CD4-positive, alpha-beta T cell treated with Interferon alpha-2 for 1 hour (primary cell): ENCODE measurements around the gene ZNF772.
"Not testable (repeated sequence)": the region's sequence is repeated elsewhere in the genome, so short reads cannot be mapped to it uniquely, and the experiment has no call there.

Experiments
- DNase-seq, 2 donors: peaks; one replicate each; pipeline ENCODE4 v3.0.0-alpha.2; 2020 to 2022

Gene ZNF772

DNA sequence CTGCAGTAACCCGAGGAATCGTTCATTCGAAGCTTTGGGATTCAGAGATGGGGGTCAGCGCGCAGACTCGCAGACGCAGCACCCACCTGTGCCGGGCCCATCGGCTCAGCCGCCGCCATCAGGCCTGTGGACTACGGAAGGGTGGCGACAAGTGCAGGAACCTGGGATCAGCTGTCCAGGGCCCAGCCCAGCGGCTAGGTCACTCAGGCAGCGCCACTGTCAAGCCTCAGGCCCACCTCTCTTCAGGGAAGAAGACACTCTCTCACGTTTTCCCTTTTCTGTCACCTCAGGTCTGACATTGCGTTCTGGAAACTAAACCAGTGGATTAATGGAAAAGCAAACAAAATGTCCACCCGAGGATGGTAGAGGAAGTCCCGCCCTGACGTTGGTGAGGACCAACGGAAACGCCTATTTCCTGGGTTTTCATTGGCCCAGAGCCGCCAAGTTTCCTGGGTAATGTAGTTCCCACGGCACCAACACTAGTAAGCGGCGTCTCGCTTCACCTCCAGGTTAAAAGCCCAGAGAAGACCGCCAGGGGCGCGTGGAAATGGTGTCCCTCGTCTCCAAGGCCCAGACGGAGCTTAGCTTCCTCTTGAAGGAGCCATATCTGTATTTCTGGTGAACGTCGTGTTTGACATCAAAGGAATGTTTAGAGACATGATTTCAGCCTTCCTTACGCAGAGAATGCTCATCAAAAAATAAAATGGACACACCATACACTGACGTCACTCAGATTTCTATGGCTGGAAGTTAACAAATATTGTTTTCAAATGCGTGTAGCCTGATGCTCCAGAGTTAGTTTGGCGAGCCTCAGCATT is at the start of gene ZNF772:
Gene ZNF772 (minus strand): TSS at position 376 of the 818 bp plus-strand sequence. CDS start 257 bp downstream, at position 119.
- DNase-seq = peak; percentile 92 to 93

DNA sequence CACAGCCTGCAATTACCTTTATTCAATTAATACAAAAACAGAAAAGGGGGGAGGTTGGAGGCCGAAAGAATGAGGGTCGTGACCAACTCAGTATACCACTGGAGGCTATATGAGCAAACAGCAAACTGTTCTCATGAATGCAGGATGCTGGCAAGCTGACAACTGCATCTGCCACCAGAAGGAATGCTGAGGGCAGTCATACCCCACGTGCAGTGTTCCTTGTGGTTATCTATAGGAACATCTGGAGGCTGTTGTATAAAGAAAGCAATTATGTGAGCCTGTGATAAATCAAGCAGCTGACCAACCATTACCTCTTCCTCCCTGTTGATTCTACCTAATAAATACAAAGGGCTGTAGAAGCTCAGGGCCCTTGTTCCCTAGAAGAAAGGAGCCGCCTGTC is 40.7 kb upstream of the ZNF772 start:
- not testable (repeated sequence) for DNase-seq

DNA sequence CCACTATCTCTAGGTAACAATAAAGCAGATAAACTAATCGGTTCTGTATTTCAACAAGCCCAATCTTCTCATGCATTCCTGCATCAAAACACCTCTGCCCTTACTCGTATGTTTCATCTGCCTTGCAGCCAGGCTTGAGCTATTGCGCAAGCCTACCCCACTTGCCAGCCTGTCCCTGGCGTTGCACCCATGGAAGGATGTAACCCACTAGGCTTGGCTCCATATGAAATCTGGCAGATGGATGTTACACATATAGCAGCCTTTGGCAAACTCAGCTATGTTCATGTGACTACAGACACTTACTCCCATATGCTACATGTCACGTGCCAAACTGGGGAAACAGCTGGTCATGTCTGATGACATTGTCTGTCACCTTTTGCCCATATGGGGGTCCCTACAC is 37.9 kb upstream of the ZNF772 start:
- DNase-seq = no peak

DNA sequence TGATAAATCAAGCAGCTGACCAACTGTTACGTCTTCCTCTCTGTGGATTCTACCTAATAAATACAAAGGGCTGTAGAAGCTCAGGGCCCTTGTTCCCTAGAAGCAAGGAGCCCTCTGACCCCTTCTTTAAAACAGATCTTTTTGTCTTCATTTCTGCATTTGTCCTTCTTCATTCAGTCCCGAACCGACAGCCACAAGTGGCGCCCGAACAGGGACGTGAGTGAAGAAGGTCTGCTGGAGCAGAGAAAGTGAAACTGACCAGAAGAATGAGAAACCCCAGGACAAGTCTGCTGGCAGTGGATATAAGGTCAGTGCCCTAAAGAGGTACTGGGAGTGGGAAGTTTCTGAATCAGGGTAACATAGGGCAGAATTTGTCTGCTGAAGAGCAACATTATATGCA is 35.5 kb upstream of the ZNF772 start:
- DNase-seq = peak in 1 of 2 donors; percentile 10

DNA sequence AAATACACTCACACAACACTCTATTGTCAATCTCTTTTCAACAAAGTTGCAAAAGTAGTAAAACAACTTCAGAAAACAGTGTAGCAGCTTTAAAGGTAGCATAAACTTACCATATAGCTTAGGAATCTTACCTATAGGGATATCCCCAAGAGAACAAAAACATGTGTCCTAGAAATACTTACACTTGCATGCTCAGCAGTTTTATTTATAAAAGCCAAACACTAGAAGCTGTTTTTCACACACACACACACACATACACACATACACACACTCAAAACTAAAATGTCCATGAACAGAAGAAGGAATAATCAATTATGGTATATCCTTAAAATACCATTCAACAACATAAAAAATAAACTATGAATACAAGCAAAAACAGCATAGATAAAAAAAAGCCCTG is 34.1 kb upstream of the ZNF772 start:
- DNase-seq = no peak

DNA sequence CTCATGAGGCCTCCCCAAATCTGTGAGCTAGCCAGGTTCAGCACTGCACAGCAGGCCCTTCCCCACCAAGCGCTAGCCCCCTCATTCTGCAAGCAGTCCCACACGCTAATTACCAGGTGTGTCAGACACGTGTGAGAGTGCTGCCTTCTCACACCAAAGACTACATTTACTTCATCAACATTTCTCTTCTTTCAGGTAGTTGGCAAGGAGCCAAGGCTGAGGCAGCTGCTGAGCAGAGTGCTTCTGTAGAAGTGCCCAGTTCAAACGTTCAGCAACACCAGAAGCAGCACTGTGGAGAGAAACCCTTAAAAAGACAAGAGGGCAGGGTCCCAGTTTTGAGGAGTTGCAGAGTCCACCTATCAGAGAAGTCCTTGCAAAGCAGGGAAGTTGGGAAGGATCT is 28.8 kb upstream of the ZNF772 start:
- DNase-seq = no peak

DNA sequence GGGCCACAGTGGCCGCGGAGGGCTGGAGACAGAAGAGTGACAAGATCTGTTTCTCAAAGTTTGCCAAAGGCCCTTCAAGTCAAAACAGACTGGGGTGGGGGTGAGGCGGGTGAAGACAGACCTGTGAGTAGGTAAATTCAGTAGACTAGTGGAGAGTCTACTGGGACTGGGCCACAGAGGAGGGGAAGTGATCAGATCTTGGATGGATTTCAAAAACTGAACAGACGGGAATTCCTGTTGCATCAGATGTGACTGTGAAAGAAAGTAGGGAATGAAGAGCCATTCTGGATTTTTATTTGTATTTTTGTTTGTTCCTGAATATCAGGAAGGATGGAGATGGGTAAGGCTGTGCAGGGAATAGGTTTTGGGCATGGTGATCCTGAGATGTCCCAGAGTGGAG is 23.0 kb upstream of the ZNF772 start:
- not testable (repeated sequence) for DNase-seq

DNA sequence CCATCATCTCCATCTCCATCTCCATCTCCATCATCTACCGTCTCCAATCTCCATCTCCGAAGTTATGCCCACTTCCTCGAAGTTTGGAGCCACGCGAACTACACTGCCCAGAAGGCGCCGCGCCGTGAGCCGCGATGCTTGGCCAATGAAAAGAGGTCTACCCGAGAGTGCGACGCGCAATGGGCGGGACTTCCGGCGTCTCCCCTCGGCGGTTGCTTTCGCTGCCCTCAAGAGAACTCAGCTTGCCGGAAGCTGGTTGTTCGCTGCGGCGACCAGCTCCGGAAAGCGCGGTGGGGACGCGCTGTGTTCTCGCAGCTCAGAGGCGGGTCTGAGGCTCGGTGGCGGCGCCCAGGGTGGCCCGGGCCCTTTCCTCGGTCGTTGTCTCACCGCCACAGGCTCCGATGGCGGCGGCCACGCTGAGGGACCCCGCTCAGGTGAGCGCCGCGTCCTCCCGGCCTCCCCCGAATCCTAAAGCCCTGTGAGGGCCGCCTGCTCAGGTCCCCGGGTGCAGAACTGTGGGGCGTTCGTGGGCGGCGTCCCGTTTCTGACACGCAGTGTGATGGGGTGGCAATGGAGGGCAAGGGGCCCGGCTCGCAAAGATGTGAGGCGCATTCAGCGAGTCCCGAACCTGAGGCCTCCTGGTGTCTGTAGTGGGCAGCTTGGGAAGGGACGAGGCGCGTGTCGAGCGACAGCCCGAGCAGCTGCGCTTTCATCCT is 22.5 kb upstream of the ZNF772 start, which contains the start of gene ZNF773:
Gene ZNF773 (plus strand): TSS at position 259 of the 716 bp plus-strand sequence. CDS start 143 bp downstream, at position 402.
- peak; percentile 96 to 97 for DNase-seq

DNA sequence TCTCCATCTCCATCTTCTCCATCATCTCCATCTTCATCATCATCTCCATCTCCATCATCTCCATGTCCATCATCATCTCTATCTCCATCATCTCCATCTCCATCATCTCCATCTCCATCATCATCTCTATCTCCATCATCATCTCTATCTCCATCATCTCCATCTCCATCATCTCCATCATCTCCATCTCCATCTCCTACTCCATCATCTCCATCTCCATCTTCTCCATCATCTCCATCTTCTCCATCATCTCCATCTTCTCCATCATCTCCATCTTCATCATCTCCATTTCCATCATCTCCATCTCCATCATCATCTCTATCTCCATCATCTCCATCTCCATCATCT is 21.9 kb upstream of the ZNF772 start:
- not testable (repeated sequence) for DNase-seq

DNA sequence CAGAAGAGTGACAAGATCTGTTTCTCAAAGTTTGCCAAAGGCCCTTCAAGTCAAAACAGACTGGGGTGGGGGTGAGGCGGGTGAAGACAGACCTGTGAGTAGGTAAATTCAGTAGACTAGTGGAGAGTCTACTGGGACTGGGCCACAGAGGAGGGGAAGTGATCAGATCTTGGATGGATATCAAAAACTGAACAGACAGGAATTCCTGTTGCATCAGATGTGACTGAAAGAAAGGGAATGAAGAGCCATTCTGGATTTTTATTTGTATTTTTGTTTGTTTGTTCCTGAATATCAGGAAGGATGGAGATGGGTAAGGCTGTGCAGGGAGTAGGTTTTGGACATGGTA is 10.9 kb upstream of the ZNF772 start:
- DNase-seq = not testable (repeated sequence)

DNA sequence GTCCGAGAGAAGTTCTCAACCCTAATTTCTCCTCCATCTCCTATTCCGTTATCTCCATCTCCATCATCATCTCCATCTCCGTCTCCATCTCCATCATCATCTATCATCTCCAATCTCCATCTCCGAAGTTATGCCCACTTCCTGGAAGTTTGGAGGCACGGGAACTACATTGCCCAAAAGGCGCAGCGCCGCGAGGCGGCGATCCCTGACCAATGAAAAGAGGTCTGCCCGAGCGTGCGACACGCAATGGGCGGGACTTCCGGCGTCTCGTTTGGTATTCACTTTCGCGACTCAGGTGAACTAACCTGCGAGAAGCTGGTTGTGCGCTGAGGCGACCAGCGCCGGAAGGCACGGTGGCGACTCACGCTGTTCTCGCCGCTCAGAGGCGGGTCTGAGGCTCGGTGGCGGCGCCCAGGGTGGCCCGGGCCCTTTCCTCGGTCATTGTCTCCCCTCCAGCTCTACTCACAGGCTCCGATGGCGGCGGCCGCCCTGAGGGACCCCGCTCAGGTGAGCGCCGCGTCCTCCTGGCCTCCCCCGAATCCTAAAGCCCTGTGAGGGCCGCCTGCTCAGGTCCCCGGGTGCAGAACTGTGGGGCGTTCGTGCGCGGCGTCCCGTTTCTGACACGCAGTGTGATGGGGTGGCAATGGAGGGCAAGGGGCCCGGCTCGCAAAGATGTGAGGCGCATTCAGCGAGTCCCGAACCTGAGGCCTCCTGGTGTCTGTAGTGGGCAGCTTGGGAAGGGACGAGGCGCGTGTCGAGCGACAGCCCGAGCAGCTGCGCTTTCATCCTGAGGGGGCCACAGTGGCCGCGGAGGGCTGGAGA is 10.3 kb upstream of the ZNF772 start, which contains the start of gene ZNF419:
Gene ZNF419 (plus strand): TSS at position 274 of the 822 bp plus-strand sequence. CDS start 201 bp downstream, at position 475.
- peak; percentile 93 to 96 for DNase-seq

DNA sequence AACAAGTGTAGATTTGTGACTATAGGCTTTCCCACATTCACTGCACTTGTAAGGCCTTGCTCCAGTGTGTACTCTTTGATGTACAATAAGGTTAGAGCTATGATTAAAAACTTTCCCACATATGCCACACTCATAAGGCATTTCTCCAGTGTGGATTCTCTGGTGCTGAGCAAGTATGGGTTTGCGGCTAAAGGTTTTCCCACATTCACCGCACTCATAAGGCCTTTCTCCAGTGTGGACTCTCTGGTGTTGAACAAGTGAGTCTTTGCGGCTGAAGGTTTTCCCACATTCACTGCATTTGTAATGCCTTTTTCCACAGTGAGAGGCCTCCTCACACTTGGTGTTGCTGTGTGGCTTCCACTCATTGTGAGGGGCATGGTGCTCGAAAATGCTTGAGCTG is 3.7 kb downstream of the ZNF772 start:
- DNase-seq = no peak

DNA sequence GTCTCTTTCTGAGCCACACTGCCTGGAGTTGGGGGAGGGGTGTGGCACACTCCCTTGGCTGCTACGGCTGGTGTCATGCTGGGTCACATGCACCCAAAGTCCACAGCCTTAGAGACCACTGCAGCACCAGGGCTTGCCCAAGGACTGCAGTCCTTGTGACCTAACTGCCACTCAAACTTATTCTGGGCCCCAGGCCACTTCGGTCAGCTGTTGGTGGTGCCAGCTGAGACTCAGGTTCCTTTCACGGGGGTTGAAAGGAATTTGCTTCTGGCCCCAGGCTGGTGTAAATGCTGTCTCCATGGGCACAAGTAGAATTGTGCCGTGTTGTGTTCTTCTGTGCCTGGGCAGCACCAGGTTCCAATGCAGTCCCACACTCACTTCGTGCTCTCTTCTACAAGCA is 10.9 kb downstream of the ZNF772 start:
- no peak for DNase-seq

DNA sequence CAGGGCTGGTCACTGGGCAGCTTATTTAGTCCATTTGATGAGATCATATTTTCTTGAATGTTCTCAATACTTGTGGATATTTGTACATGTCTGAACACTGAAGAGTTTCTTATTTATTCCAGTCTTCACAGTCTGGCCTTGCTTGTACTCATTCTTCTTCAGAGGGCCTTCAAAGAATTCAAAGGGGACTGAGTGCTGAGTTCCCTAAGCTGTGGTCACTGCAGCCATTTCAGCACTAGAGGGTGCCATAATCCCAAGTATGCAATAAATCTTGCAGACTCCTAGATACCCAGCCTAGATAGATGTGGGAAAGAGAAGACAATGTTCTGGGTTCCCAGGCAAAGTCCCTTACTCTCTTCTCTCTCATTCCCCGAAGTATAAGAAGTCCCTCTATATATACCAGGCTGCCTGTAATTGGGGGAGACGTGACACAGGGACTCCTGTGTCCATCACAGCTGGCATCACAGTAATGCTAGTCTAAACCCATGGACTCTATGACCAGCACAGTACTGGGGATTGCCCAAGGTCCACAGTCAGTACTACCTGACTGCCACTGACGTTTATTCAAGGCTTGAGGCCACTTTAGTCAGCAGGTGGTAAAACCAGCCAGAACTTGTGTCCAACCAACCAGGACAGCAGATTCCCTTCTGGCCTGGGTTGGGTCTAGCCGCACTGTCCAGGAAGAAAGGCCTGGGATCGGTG is 11.5 kb downstream of the ZNF772 start:
- peak in 1 of 2 donors; percentile 59 for DNase-seq

DNA sequence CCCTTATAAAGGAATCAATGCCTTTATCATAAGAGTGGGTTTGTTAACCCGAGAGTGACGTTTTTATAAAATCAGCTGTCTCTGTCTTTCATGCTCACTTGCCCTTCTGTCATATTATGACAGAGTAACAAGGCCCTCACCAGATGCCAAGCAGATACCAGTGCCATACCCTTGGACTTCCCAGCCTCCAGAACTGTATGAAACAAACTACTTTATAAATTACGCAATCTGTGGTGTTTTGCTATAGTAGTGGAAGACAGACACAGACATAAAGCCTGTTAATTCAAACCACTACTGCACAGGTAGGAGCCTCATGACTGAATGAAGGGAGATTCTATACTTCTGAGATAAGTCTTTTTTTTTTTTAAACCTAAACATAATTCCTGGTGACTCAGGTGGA is 25.1 kb downstream of the ZNF772 start:
- no peak for DNase-seq

DNA sequence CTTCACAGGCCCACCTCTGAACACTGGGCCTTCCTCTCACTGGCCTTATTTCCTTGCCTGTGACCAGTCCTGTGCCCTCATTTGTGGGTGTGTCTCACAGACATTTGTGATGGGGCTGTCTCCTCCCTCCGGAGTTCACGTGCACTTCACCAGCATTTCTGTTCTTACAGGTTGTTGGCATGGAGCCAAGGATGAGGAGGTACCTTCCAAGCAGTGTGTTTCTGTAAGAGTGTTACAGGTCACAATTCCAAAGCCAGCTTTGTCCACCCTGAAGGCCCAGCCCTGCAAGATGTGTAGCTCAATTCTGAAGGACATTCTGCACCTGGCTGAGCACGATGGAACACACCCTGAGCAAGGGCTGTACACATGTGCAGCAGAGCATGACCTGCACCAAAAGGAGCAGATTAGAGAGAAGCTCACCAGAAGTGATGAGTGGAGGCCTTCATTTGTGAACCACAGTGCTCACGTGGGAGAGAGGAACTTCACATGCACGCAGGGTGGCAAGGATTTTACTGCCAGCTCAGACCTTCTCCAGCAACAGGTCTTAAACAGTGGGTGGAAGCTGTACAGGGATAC is 34.2 kb downstream of the ZNF772 start:
- DNase-seq = no peak

DNA sequence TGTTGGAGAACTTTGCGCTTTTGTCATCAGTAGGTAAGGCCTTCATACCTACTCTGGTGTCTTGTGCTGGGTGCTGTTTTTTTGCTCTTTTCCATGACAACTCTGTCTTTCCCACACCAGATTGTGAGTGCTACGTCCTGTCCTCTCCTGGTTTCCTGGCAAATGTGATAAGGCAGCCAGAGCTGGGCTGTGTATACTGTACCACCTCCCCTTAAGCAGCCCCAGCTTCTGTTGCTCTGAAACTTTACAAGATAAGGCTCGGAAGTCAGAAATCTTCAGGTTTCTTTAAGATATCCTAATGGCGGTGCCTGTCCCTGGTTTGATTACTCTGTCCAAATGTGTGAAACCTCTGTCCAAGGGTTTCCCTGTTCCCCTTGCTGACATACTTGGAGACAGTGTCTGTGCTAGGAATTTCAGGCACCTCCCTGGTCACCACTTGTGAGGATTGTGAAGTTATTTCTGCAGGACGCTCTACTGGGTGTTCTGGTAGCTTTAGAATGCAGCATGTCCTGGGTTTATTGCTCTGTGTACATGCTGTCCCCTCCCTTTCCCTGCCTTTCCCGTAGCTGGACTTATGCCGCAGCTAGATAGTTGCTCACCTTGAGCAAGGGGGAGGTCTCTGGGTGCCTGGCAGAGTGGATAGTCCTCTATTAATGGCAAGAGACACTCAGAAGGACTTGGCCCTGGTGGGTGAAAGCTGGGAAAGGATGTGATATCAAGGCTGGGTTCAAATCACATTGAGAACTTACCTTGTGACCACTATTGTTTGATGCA is 35.2 kb downstream of the ZNF772 start:
- DNase-seq = no peak

DNA sequence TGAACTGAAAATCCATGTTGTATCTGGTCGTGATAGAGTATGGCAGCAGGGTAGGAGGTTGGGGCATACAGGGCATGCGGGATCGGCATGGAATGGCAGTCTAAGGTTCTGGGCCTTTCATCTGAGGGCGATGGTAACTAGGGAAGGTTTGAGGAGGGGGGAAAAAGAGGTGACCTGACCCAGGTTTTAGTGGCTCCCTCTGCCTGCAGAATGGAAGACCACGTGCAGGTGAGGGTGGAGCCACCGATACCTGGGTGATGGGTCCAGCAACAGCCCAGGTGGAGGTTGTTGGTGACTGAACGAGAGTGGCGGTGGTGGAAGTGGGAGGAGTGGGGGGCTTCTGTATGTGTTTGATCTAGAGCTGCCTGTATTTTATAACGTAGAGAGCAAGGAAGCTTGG is 38.4 kb downstream of the ZNF772 start:
- DNase-seq = no peak

DNA sequence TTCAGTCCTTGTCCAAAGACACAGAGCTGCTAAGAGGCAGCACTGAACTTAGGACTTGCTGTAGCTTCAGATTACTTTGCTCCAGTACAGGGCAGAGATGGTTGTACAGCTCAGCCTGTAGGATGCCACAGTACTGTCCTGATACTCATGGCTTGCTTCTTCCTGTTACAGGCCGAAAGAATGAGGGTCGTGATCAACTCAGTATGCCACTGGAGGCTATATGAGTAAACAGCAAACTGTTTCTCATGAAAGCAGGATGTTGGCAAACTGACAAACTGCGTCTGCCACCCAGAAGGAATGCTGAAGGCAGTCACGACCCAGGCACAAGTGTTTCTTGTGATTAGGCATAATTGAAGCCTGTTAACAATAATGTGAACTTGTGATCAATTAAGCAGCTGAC is 39.4 kb downstream of the ZNF772 start:
- no peak for DNase-seq

DNA sequence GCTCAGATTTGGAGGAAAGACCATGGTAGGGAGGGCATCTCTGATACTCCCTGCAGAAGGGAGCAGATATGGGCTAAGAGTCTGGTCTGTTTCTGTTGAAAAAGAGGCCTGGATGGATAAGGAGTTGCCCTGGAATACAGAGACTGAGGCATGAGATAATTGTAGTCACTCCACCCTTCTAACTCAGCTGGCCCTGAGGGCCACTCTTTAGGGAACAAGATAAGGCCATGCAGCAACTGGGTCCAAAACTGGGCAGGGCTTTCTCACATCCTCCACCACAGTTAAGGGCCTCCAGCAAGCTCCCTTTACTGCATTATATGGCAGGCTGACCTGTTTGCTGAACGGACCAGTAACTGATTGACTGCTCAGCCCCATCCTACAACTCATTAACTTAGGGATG is 40.9 kb downstream of the ZNF772 start:
- no peak for DNase-seq
